Loucy (cell line): ENCODE data around the gene LYRM9.

Source experiments
- CTCF ChIP-seq: fragments of 200-600 bp; sonication (generic); conservative IDR thresholded peaks from 2 replicates; pipeline ENCODE4 v1.5.1; 2014; ENCODE audit warnings: mild to moderate bottlenecking, antibody characterized with exemption, low read length
- EZH2phosphoT487 ChIP-seq: fragments of 200-600 bp; IDR thresholded peaks from 2 replicates; pipeline ENCODE4 v1.6.1; 2018; ENCODE audit warnings: antibody characterized with exemption, mild to moderate bottlenecking, moderate library complexity, borderline replicate concordance

DNA sequence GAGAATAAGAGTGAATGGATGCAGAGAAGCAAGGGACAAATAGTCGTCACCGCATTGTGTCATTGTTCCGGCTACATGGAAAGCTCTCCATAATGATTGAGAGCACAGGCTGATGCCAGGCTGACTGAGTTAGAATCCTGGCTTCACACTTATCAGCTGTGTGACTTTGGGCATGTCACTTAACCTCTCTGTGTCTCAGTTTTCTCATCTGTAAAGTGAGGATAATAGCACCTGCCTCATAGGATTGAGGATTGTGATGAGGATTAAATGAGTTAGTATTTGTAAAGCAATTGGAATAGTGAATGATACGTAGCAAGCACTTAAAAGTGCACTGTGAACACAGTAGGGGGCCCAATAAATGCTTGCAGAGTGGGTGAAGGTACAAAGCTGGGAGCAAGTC is 45.7 kb upstream of the LYRM9 start:
- TF ChIP-seq CTCF (no peak), EZH2phosphoT487 (no peak)
